ENCODE data around the gene DRC3.

The DRC3 gene

GRCh38 chr17:18009609-18010420 is 37.2 kb downstream of the DRC3 start:
- no peaks in the 10 kb centered on the region for H3K9me3 Mint-ChIP-seq
- H3K27ac Mint-ChIP-seq: no peak overlapping the region
- peaks cover 7% of the 10 kb centered on the region for H3K4me1 Mint-ChIP-seq
- DNase-seq (ENCODE audit: low spot score in 2 of 2) (no peak), ATAC-seq (no peak)
- H3K4me3 Mint-ChIP-seq: no peak overlapping the region
- peaks cover 27% of the 10 kb centered on the region for H3K36me3 Mint-ChIP-seq

- no peak for DNase-seq (ENCODE audit: low spot score in 2 of 2)
- ATAC-seq: no peak
- no peaks in the 10 kb centered on the region for H3K9me3 Mint-ChIP-seq
- H3K36me3 Mint-ChIP-seq: peaks cover 33% of the 10 kb centered on the region
- H3K27ac Mint-ChIP-seq: no peak overlapping the region
- no peak overlapping the region for H3K4me3 Mint-ChIP-seq
- H3K4me1 Mint-ChIP-seq: no peaks in the 10 kb centered on the region
Measured at GRCh38 chr17:18011286-18011685, 38.6 kb downstream of the DRC3 start.

GRCh38 chr17:18014006-18014405 is 41.3 kb downstream of the DRC3 start:
- ATAC-seq: no peak
- no peak overlapping the region for H3K27ac Mint-ChIP-seq
- no peaks in the 10 kb centered on the region for H3K4me1 Mint-ChIP-seq
- no peak overlapping the region for H3K4me3 Mint-ChIP-seq
- H3K9me3 Mint-ChIP-seq: no peaks in the 10 kb centered on the region
- no peak for DNase-seq (ENCODE audit: low spot score in 2 of 2)
- peaks cover 29% of the 10 kb centered on the region for H3K36me3 Mint-ChIP-seq

- no peak for ATAC-seq
- Mint-ChIP-seq H3K27ac (no peak overlapping the region), H3K4me3 (no peak overlapping the region), H3K9me3 (no peaks in the 10 kb centered on the region), H3K36me3 (peaks cover 33% of the 10 kb centered on the region), H3K4me1 (no peaks in the 10 kb centered on the region)
- no peak for DNase-seq (ENCODE audit: low spot score in 2 of 2)
Measured at GRCh38 chr17:18015593-18015992, 42.9 kb downstream of the DRC3 start.

GRCh38 chr17:18016426-18016825 is 43.8 kb downstream of the DRC3 start:
- H3K9me3 Mint-ChIP-seq: no peaks in the 10 kb centered on the region
- H3K36me3 Mint-ChIP-seq: peaks cover 41% of the 10 kb centered on the region
- no peak for DNase-seq (ENCODE audit: low spot score in 2 of 2)
- H3K4me3 Mint-ChIP-seq: no peak overlapping the region
- no peak overlapping the region for H3K27ac Mint-ChIP-seq
- ATAC-seq: no peak
- H3K4me1 Mint-ChIP-seq: no peaks in the 10 kb centered on the region

GRCh38 chr17:18017958-18018357 is 45.3 kb downstream of the DRC3 start:
- H3K36me3 Mint-ChIP-seq: peaks cover 48% of the 10 kb centered on the region
- no peak for DNase-seq (ENCODE audit: low spot score in 2 of 2)
- no peak overlapping the region for H3K4me3 Mint-ChIP-seq
- no peaks in the 10 kb centered on the region for H3K9me3 Mint-ChIP-seq
- no peak overlapping the region for H3K27ac Mint-ChIP-seq
- no peaks in the 10 kb centered on the region for H3K4me1 Mint-ChIP-seq
- ATAC-seq: no peak

GRCh38 chr17:18018411-18018921 is 45.8 kb downstream of the DRC3 start:
- Mint-ChIP-seq H3K27ac (no peak overlapping the region), H3K4me3 (no peak overlapping the region), H3K9me3 (no peaks in the 10 kb centered on the region), H3K36me3 (peaks cover 48% of the 10 kb centered on the region), H3K4me1 (no peaks in the 10 kb centered on the region)
- ATAC-seq (no peak), DNase-seq (ENCODE audit: low spot score in 2 of 2) (no peak)

GRCh38 chr17:18019838-18020154 is 47.1 kb downstream of the DRC3 start:
- Mint-ChIP-seq H3K27ac (no peak overlapping the region), H3K9me3 (no peaks in the 10 kb centered on the region), H3K36me3 (peaks cover 46% of the 10 kb centered on the region), H3K4me1 (peaks cover 2% of the 10 kb centered on the region), H3K4me3 (no peak overlapping the region)
- ATAC-seq (no peak), DNase-seq (ENCODE audit: low spot score in 2 of 2) (no peak)

GRCh38 chr17:18020971-18021370 is 48.3 kb downstream of the DRC3 start:
- DNase-seq (ENCODE audit: low spot score in 2 of 2): no peak
- Mint-ChIP-seq H3K4me1 (peaks cover 14% of the 10 kb centered on the region), H3K9me3 (no peaks in the 10 kb centered on the region), H3K36me3 (peaks cover 55% of the 10 kb centered on the region), H3K27ac (no peak overlapping the region), H3K4me3 (no peak overlapping the region)
- no peak for ATAC-seq

GRCh38 chr17:18021372-18021771 is 48.7 kb downstream of the DRC3 start:
- Mint-ChIP-seq H3K36me3 (peaks cover 54% of the 10 kb centered on the region), H3K4me3 (no peak overlapping the region), H3K27ac (no peak overlapping the region), H3K9me3 (no peaks in the 10 kb centered on the region), H3K4me1 (peaks cover 18% of the 10 kb centered on the region)
- DNase-seq (ENCODE audit: low spot score in 2 of 2) (no peak), ATAC-seq (no peak)

- peak overlapping the region; percentile 83 for H3K27ac Mint-ChIP-seq
- peak overlapping the region; percentile 50 for H3K4me3 Mint-ChIP-seq
- peaks cover 64% of the 10 kb centered on the region for H3K36me3 Mint-ChIP-seq
- no peaks in the 10 kb centered on the region for H3K9me3 Mint-ChIP-seq
- peak in 1 of 2 donors; percentile 68 for DNase-seq (ENCODE audit: low spot score in 2 of 2)
- ATAC-seq: peak; percentile 97
- H3K4me1 Mint-ChIP-seq: peaks cover 22% of the 10 kb centered on the region
Measured at GRCh38 chr17:18025241-18025944, 52.7 kb downstream of the DRC3 start.

GRCh38 chr17:18025945-18026776 is 53.5 kb downstream of the DRC3 start:
- ATAC-seq (peak; percentile 83), DNase-seq (ENCODE audit: low spot score in 2 of 2) (peak in 1 of 2 donors; percentile 61)
- H3K4me3 Mint-ChIP-seq: peak overlapping the region; percentile 50
- H3K36me3 Mint-ChIP-seq: peaks cover 56% of the 10 kb centered on the region
- no peaks in the 10 kb centered on the region for H3K9me3 Mint-ChIP-seq
- peaks cover 22% of the 10 kb centered on the region for H3K4me1 Mint-ChIP-seq
- peak overlapping the region; percentile 83 for H3K27ac Mint-ChIP-seq

GRCh38 chr17:18027280-18027679 is 54.6 kb downstream of the DRC3 start:
- ATAC-seq (no peak), DNase-seq (ENCODE audit: low spot score in 2 of 2) (no peak)
- peaks cover 23% of the 10 kb centered on the region for H3K4me1 Mint-ChIP-seq
- H3K4me3 Mint-ChIP-seq: no peak overlapping the region
- no peaks in the 10 kb centered on the region for H3K9me3 Mint-ChIP-seq
- H3K36me3 Mint-ChIP-seq: peaks cover 49% of the 10 kb centered on the region
- no peak overlapping the region for H3K27ac Mint-ChIP-seq

GRCh38 chr17:18028114-18028951 is 55.7 kb downstream of the DRC3 start:
- DNase-seq (ENCODE audit: low spot score in 2 of 2) (no peak), ATAC-seq (no peak)
- Mint-ChIP-seq H3K27ac (no peak overlapping the region), H3K4me3 (no peak overlapping the region), H3K4me1 (peaks cover 34% of the 10 kb centered on the region), H3K9me3 (no peaks in the 10 kb centered on the region), H3K36me3 (peaks cover 42% of the 10 kb centered on the region)

Measured in stimulated activated effector memory CD8-positive, alpha-beta T cell treated with anti-CD3 and anti-CD28 coated beads, Interleukin-12 subunit alpha, Interleukin-12 subunit beta, amount 100 ng/mL, for 72 hours (primary cell).